ENCODE data around the gene HES5.
"Not testable (repeated sequence)": the region's sequence is repeated elsewhere in the genome, so short reads cannot be mapped to it uniquely, and the experiment has no call there.

HES5 gene

DNA sequence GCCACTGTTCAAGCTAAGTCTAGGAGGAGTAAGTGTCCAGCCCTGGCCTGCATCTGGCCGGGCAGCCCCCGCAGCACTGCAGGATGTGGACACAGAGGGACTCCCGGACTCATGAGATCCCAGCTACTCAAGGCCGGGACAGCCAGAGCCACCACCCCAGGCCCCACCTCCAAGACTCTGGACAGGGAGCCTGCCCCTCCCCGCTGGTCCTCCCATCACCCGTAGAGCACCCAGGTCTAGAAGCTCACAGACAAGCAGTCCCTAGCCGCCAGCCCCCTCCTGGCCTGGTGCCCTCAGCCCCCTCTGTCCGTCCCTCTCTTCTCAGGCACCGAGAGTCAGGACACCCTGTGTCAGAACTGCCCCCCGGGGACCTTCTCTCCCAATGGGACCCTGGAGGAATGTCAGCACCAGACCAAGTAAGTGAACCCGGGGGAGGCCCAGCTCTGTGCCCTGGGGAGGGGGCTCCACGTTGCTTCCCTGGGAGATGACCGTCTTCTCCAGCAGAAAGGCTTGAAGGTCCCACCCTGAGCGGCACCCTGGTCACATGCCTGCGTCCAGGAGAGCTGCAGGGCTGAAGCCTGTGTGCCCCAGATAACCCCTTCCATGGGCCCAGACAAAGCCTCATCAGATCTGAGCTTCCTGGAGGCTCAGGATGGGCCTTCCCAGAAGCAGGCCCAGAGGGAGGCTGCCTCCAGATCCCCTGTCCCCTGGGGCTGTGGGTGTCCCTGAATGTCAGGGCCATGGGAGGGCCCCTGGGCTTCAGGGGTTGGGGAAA, 30.4 kb upstream of the HES5 start:
- no peak for DNase-seq

- no peak for DNase-seq
Observed at GRCh38 chr1:2559509-2560298, 29.6 kb upstream of the HES5 start.

DNA sequence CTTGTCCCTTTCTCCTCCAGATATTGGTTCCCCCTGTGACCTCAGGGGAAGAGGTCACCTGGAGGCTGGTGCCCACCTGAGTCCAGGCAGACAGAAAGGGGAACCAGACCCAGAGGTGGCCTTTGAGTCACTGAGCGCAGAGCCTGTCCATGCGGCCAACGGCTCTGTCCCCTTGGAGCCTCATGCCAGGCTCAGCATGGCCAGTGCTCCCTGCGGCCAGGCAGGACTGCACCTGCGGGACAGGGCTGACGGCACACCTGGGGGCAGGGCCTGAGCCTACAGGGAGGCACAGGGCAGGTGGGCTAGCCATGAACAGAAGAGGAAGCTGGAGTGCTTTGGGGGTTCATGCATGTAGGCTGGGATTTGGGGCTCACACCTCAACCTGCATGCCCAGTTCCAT, 28.8 kb upstream of the HES5 start:
- no peak for DNase-seq

GRCh38 chr1:2558420-2558819, 28.4 kb upstream of the HES5 start:
- DNase-seq, result no peak

DNA sequence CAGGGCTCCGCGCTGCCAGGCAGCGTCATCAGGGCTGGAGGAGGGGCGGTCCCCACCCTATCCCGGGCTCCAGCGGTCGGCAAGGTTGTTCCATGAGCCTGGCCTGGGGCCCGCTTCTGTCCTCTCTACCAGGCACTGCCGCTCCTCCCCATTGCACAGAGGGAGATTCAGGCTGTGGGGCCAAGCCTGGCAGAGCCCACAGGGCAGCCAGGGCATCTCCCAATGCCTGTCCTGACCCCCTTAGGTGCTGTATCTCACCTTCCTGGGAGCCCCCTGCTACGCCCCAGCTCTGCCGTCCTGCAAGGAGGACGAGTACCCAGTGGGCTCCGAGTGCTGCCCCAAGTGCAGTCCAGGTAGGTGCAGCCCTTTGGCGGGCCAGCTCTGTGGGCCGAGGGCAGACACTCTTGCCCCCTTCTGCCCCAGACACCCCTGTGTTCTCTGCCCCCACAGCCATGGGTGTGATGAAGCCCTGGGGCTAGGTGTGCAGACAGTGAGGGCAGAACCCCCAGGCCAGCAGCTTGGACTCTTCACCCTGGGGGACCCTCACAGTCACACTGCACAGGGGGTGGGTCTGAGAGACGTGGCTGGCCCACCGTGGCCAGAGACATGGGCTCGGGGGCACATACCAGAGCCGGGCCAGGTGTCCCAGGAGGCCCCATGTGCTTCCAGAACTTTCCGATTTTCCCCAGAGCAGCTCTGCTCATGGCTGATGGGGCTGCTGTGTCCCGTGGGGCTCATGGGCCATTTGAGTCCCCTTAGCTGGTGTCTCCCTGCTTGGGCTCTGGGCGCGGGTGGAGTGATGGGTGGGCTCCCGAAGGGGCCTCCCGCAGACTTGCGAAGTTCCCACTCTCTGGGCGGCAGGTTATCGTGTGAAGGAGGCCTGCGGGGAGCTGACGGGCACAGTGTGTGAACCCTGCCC, 27.7 kb upstream of the HES5 start:
- no peak for DNase-seq

- no peak for DNase-seq
Observed at GRCh38 chr1:2556678-2557481, 26.8 kb upstream of the HES5 start.

- DNase-seq, result peak; percentile 16
Observed at GRCh38 chr1:2556277-2556677, 26.2 kb upstream of the HES5 start, which contains the start of gene TNFRSF14. TNFRSF14 (plus strand) TSS chr1:2556371; CDS start chr1:2556665, 294 bp downstream.

DNA sequence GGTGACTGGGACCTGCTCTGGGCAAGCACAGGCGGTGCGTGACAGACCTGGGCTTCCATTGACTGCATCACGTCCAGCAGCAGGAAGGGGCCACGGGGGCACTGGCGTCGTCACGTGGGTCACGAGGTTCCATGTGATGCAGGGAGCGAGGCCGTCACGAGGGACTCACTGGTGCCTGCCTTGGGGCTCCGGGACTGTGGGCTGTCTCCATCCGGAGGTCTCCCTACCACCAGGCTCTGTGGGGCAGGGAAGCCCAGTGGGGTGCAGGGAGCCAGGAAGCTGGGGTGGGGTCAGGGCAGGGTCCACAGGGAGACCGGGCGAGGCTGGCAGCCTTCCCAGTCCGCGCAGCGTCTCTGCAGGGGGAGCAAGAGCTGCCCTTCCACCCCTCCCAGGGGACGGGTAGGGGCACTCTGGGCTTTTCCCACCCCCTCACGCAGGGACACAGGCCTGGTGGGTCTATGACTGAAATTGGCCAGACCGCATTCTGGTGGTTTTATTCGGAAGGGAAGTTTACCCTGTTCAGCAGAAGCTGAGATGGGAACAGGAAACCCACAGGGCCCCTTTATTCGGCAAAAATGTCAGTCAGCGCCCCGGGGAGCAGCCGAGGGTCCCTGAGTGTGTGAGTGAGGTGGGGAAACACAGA, 25.7 kb upstream of the HES5 start:
- DNase-seq, result no peak

DNA sequence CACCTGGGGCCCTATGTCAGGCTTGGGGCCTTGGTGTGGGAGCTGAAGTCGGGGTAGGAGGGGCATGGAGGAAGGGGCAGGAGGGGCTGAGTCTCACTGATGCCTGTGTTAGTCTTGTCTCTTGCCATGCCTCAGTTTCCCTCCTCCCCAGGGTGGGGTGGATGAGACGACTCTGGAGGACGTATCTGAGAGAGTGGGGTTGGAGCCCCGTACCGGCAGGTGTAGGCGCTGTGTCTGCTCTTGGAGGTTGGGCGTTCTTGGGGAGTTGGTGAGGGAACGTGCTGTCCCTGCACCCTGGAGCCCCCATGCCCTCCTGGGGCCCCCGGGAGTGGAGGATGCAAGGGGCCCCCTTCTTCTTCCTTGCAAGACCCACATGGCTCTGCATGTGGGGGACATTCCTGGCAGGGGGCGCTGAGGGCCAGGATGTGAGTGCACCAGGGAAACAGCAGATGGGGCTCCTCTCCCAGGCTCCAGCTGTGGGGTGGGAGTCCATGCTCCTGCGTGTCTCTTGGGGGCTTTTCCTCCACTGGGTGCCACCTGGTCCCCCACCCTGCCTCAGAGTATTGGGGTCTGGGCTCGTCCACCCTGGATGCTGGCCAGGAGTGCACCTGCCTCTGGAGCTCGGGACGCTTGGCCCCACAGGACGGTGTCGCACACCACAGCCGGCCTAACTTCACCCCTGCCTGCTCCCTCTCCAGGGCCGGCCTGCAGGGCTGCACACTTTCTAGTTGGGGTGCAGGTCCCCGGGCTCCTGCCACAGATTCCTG, 24.7 kb upstream of the HES5 start:
- DNase-seq, result no peak

GRCh38 chr1:2553871-2554620, 24.0 kb upstream of the HES5 start:
- DNase-seq, result no peak

GRCh38 chr1:2553076-2553475, 23.0 kb upstream of the HES5 start:
- DNase-seq, result not testable (repeated sequence)

DNA sequence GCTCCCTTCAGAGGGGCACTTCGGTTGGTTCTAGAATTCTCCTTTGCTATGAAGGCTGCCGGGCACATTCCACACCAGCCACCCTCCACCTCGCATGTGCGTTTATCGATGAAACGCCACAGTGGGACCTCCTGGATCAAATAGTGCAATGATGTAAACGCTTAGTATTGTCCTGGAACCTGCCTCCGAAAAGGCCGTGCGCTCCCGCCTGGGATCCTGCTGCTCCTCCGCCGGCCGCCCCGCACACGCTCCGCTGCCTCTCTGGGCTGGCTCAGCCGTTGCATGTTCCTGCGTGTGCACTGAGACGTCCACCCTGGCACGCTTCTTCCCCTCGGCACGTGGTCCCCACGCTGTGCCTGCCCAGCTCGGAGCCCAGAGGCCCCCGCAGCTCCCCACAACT, 22.1 kb upstream of the HES5 start:
- DNase-seq, result no peak

DNA sequence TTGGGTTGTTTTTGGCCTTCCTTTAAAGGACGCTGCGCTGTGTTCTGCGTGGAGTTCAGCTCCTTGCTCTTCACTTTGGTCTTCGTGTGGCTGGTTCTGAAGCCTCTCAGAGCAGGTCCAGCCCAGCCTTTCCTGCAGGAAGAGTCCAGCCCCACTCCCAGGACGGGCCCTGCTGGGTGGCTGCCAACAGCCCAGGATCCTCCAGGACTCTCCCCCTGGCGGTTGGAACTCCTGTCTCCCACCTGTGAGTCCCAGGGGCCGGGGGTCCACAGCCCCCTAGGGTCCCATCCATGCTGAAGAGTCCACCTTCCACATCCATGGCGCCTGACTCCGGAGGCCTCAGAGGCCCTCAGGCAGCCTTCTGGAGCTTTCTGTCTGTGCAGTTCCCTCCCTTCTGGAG, 21.5 kb upstream of the HES5 start:
- DNase-seq, result not testable (repeated sequence)

DNA sequence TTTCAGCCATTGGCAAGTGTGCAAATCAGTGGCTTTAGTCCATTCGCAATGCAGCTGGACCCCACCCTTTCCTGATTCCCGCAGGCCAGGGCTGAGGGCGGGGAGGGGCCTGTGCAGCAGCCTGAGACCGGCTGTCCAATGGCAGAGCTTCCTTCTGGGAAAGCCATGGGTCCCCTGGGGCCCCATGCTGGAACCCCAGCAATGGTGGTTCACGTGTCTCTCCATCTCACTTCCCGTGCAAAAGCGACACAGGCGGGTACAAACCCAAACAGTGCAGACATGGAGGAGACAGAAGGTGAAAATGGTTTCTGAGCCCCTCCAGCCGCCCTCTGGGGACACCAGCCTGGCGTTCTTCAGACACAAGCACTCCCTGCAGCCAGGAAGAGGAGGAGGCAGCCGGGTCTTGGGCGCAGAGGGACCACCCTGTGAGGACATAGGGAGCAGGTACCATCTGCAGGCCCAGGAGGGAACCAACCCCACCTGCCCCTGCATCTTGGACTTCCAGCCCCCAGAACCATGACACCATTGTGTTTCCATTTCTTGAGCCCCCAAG, 20.3 kb upstream of the HES5 start:
- DNase-seq, result not testable (repeated sequence)

GRCh38 chr1:2549367-2550029, 19.4 kb upstream of the HES5 start:
- DNase-seq, result not testable (repeated sequence)

- peak; percentile 50 for DNase-seq
Observed at GRCh38 chr1:2548068-2548589, 18.1 kb upstream of the HES5 start.

- no peak for DNase-seq
Observed at GRCh38 chr1:2547210-2548067, 17.4 kb upstream of the HES5 start.

Data from fibroblast of skin of right quadriceps (primary cell).